WTC11 (cell line): ENCODE data around the gene GPR101. TPM values are rescaled to one million over a fixed set of nuclear protein-coding genes. Genes with fewer than 3 reads are reported as not detected.
"Not testable (repeated sequence)": the region's sequence is repeated elsewhere in the genome, so short reads cannot be mapped to it uniquely, and the experiment has no call there.

Experiments
- ATAC-seq: fragments of 200-7000 bp; cut with Tn5 transposase; 2 replicates; pipeline ENCODE4 v1.10.0; 2021; ENCODE audit warnings: mild to moderate bottlenecking, moderate library complexity
- CTCF ChIA-PET: fragments of 300-600 bp; sonication (Branson Sonifier 250); formaldehyde crosslinking; loops from one replicate; lab custom pipeline; 2021; ENCODE audit warnings: antibody characterized with exemption; lab: Charles Lee
- POLR2A ChIA-PET: fragments of 350-600 bp; sonication (Branson Sonifier 250); formaldehyde crosslinking; loops from one replicate; lab custom pipeline; 2021; ENCODE audit warnings: antibody characterized with exemption; lab: Charles Lee
- DNase-seq: peaks from one replicate; pipeline ENCODE4 v3.0.0; 2021; ENCODE audit warnings: low spot score
- H3K27ac Mint-ChIP-seq: 2 replicates; pipeline ENCODE4 v1.8.0; 2021; ENCODE audit warnings: mixed read lengths
- H3K27me3 Mint-ChIP-seq: 2 replicates; pipeline ENCODE4 v1.8.0; 2021; ENCODE audit warnings: low read depth, mild to moderate bottlenecking, moderate library complexity, mixed read lengths
- H3K36me3 Mint-ChIP-seq: 2 replicates; pipeline ENCODE4 v1.8.0; 2021; ENCODE audit warnings: mixed read lengths
- H3K4me1 Mint-ChIP-seq: 2 replicates; pipeline ENCODE4 v1.8.0; 2022; ENCODE audit warnings: mixed read lengths
- H3K4me3 Mint-ChIP-seq: 2 replicates; pipeline ENCODE4 v1.8.0; 2021; ENCODE audit warnings: mild to moderate bottlenecking, moderate library complexity, mixed read lengths
- H3K9me3 Mint-ChIP-seq: 2 replicates; pipeline ENCODE4 v1.8.0; 2021; ENCODE audit warnings: mixed read lengths
- CBFB ChIP-seq: sonication (generic); formaldehyde crosslinking; IDR thresholded peaks from 2 replicates; pipeline ENCODE4 v1.8.1; 2022; ENCODE audit warnings: mild to moderate bottlenecking, low read depth, missing genetic modification reagents
- CREM ChIP-seq: sonication (generic); formaldehyde crosslinking; IDR thresholded peaks from 2 replicates; pipeline ENCODE4 v1.8.1; 2022; ENCODE audit warnings: mild to moderate bottlenecking, missing genetic modification reagents, moderate library complexity
- CTCF ChIP-seq: fragments of 200-600 bp; IDR thresholded peaks from 2 replicates; pipeline ENCODE4 v1.8.0; 2022; ENCODE audit warnings: antibody characterized with exemption
- E2F4 ChIP-seq: sonication (generic); formaldehyde crosslinking; IDR thresholded peaks from 2 replicates; pipeline ENCODE4 v1.8.1; 2022; ENCODE audit warnings: low read depth, mild to moderate bottlenecking, moderate library complexity, missing genetic modification reagents, borderline replicate concordance
- ELF4 ChIP-seq: sonication (generic); formaldehyde crosslinking; IDR thresholded peaks from 2 replicates; pipeline ENCODE4 v1.8.1; 2022; ENCODE audit warnings: low read depth, mild to moderate bottlenecking, moderate library complexity, missing genetic modification reagents
- FOXK1 ChIP-seq: sonication (generic); formaldehyde crosslinking; IDR thresholded peaks from 2 replicates; pipeline ENCODE4 v1.8.0; 2022; ENCODE audit warnings: mild to moderate bottlenecking, moderate library complexity, missing genetic modification reagents
- JAZF1 ChIP-seq: fragments of 250-450 bp; sonication (Bioruptor Pico); IDR thresholded peaks from 2 replicates; pipeline ENCODE4 v1.9.0; 2021; ENCODE audit warnings: moderate library complexity, mild to moderate bottlenecking, inconsistent platforms
- MXD4 ChIP-seq: fragments of 250-450 bp; sonication (Bioruptor Pico); IDR thresholded peaks from 2 replicates; pipeline ENCODE4 v1.8.0; 2021; ENCODE audit warnings: mild to moderate bottlenecking, moderate library complexity, borderline replicate concordance
- NFE2L1 ChIP-seq: sonication (generic); formaldehyde crosslinking; IDR thresholded peaks from 2 replicates; pipeline ENCODE4 v1.8.1; 2023; ENCODE audit warnings: missing genetic modification reagents
- NR2C2 ChIP-seq: sonication (generic); formaldehyde crosslinking; IDR thresholded peaks from 2 replicates; pipeline ENCODE4 v1.8.0; 2022; ENCODE audit warnings: mild to moderate bottlenecking, missing genetic modification reagents
- NR3C1 ChIP-seq: sonication (generic); formaldehyde crosslinking; conservative IDR thresholded peaks from 2 replicates; pipeline ENCODE4 v1.8.1; 2023; ENCODE audit warnings: low read depth, mild to moderate bottlenecking, missing genetic modification reagents
- RELA ChIP-seq: sonication (generic); formaldehyde crosslinking; IDR thresholded peaks from 2 replicates; pipeline ENCODE4 v1.8.1; 2022; ENCODE audit warnings: missing genetic modification reagents, mild to moderate bottlenecking, borderline replicate concordance
- SMAD4 ChIP-seq: sonication (generic); formaldehyde crosslinking; IDR thresholded peaks from 2 replicates; pipeline ENCODE4 v1.8.0; 2022; ENCODE audit warnings: mild to moderate bottlenecking, missing genetic modification reagents
- TEAD4 ChIP-seq: sonication (generic); formaldehyde crosslinking; IDR thresholded peaks from 2 replicates; pipeline ENCODE4 v1.8.0; 2022; ENCODE audit warnings: mild to moderate bottlenecking, missing genetic modification reagents
- ZBTB21 ChIP-seq: sonication (generic); formaldehyde crosslinking; IDR thresholded peaks from 2 replicates; pipeline ENCODE4 v1.8.1; 2023; ENCODE audit warnings: mild to moderate bottlenecking, missing genetic modification reagents, borderline replicate concordance
- ZNF219 ChIP-seq: sonication (generic); formaldehyde crosslinking; IDR thresholded peaks from 2 replicates; pipeline ENCODE4 v1.8.0; 2023; ENCODE audit warnings: missing genetic modification reagents, mild to moderate bottlenecking, borderline replicate concordance
- ZNF263 ChIP-seq: sonication (generic); formaldehyde crosslinking; IDR thresholded peaks from 2 replicates; pipeline ENCODE4 v1.8.1; 2022; ENCODE audit warnings: low read depth, mild to moderate bottlenecking, moderate library complexity, missing genetic modification reagents
- total RNA-seq: library from RNA; stranded (reverse); gene quantifications from 3 replicates; pipeline ENCODE4 v1.2.3, GENCODE V29; 2021
- TF ChIP-seq, protein P1 (sequence below): sonication (generic); formaldehyde crosslinking; IDR thresholded peaks from 2 replicates; pipeline ENCODE4 v1.8.1; 2023; ENCODE audit warnings: mild to moderate bottlenecking, missing genetic modification reagents, moderate library complexity
- TF ChIP-seq, protein P2 (sequence below): sonication (generic); formaldehyde crosslinking; IDR thresholded peaks from 2 replicates; pipeline ENCODE4 v1.8.0; 2023; ENCODE audit warnings: mild to moderate bottlenecking, missing genetic modification reagents
- TF ChIP-seq, protein P3 (sequence below): fragments of 250-450 bp; sonication (Bioruptor Pico); conservative IDR thresholded peaks from 2 replicates; pipeline ENCODE4 v1.9.0; 2021; ENCODE audit warnings: mild to moderate bottlenecking

GPR101 gene
- total RNA-seq, 1 experiment from 2014 or later, result not detected

DNA sequence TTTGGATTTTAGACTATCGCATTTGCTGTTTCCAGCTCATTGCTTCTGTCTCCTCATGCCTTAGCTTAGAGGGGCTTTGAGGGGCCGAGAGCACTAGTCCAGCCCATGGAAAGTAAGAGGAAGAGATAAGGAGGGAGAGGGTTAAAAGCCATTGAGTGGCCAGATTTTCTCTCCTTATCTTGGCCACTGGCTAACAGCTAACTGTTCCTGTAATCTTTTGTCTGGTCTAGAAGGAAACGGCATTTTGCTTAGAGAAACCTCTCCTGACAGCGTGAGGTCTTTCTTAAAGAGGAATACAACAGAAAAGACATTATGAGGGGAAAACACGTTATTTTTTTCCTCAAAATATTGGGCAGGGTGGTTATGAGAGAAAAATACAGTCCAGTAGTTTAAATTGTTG lies 7.9 kb downstream of the GPR101 start:
- ChIA-PET CTCF (no interaction called here), POLR2A (no interaction called here)
- Mint-ChIP-seq H3K36me3 (no peaks in the 10 kb centered on the region), H3K4me1 (peaks cover 3% of the 10 kb centered on the region), H3K27ac (no peak overlapping the region), H3K27me3 (peaks cover 27% of the 10 kb centered on the region), H3K4me3 (no peak overlapping the region), H3K9me3 (no peaks in the 10 kb centered on the region)
- TF ChIP-seq JAZF1 (CRISPR knock-in tag) (no peak), FOXK1 (no peak), RELA (CRISPR knock-in tag) (no peak), E2F4 (no peak), NR3C1 (CRISPR knock-in tag) (no peak), TEAD4 (CRISPR knock-in tag) (no peak), ELF4 (CRISPR knock-in tag) (no peak), MXD4 (CRISPR knock-in tag) (no peak), SMAD4 (CRISPR knock-in tag) (no peak), CTCF (no peak), ZBTB21 (CRISPR knock-in tag) (no peak), ZNF263 (no peak), NFE2L1 (CRISPR knock-in tag) (no peak), ZNF219 (CRISPR knock-in tag) (no peak), CREM (no peak), NR2C2 (CRISPR knock-in tag) (no peak), CBFB (CRISPR knock-in tag) (no peak)
- TF ChIP-seq, protein P1, sequence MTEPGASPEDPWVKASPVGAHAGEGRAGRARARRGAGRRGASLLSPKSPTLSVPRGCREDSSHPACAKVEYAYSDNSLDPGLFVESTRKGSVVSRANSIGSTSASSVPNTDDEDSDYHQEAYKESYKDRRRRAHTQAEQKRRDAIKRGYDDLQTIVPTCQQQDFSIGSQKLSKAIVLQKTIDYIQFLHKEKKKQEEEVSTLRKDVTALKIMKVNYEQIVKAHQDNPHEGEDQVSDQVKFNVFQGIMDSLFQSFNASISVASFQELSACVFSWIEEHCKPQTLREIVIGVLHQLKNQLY (CRISPR knock-in tag), result no peak
- TF ChIP-seq, protein P2, sequence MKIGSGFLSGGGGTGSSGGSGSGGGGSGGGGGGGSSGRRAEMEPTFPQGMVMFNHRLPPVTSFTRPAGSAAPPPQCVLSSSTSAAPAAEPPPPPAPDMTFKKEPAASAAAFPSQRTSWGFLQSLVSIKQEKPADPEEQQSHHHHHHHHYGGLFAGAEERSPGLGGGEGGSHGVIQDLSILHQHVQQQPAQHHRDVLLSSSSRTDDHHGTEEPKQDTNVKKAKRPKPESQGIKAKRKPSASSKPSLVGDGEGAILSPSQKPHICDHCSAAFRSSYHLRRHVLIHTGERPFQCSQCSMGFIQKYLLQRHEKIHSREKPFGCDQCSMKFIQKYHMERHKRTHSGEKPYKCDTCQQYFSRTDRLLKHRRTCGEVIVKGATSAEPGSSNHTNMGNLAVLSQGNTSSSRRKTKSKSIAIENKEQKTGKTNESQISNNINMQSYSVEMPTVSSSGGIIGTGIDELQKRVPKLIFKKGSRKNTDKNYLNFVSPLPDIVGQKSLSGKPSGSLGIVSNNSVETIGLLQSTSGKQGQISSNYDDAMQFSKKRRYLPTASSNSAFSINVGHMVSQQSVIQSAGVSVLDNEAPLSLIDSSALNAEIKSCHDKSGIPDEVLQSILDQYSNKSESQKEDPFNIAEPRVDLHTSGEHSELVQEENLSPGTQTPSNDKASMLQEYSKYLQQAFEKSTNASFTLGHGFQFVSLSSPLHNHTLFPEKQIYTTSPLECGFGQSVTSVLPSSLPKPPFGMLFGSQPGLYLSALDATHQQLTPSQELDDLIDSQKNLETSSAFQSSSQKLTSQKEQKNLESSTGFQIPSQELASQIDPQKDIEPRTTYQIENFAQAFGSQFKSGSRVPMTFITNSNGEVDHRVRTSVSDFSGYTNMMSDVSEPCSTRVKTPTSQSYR (CRISPR knock-in tag), result no peak
- TF ChIP-seq, protein P3, sequence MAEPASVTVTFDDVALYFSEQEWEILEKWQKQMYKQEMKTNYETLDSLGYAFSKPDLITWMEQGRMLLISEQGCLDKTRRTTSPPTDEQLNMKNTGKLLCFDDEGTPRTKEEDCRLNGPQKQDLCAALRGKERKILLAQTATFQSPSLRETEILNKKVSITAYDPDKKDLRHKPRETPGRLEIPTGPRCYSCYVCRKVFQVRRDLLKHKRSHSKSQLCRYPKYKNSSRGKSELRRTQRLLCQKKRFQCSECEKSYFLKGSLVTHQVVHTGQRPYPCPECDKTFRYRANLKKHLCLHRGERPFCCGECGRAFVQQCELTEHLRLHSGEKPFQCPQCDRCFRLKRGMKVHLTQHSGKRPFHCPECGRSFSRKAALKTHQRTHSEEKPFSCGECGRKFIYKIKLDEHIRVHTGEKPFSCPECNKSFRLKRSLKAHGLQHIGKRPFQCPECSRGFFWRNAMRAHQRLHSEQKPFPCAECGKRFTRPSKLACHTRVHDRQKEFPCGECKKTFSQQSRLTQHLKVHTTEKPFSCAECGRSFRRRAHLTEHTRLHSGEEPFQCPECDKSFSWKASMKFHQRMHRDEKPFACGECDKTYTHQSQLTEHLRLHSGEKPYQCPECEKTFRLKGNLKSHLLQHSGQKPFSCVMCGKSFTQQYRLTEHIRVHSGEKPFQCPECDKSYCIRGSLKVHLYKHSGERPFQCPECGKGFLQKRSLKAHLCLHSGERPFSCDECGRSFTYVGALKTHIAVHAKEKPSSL (CRISPR knock-in tag), result no peak
- no peak for DNase-seq
- no peak for ATAC-seq

DNA sequence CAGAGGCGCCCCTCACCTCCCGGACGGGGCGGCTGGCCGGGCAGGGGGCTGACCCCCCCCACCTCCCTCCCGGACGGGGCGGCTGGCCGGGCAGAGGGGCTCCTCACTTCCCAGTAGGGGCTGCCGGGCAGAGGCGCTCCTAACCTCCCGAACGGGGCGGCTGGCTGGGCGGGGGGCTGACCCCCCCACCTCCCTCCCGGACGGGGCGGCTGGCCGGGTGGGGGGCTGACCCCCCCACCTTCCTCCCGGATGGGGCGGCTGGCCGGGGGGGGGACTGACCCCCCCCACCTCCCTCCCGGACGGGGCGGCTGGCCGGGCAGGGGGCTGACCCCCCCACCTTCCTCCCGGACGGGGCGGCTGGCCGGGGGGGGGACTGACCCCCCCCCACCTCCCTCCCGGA lies 33.6 kb downstream of the GPR101 start:
- CTCF ChIA-PET, DNase-seq, POLR2A ChIA-PET, H3K27ac Mint-ChIP-seq, H3K27me3 Mint-ChIP-seq, H3K36me3 Mint-ChIP-seq, H3K4me1 Mint-ChIP-seq, H3K4me3 Mint-ChIP-seq, ATAC-seq: not testable (repeated sequence)
- H3K9me3 Mint-ChIP-seq, result peaks cover 12% of the 10 kb centered on the region
